ENCODE results near the gene C1orf141. TPM values are rescaled to one million over a fixed set of nuclear protein-coding genes. Genes with fewer than 3 reads are reported as not detected.

C1orf141 gene
- total RNA-seq, 2 experiments from 2014 or later: not detected

- no peak overlapping the region for H3K4me3 Mint-ChIP-seq
Observed at GRCh38 chr1:67043366-67043765, 91.4 kb downstream of the C1orf141 start.

More at GRCh38 chr1:67043366-67043765, 91.4 kb downstream of the C1orf141 start:
- DNase-seq: no peak
- Mint-ChIP-seq H3K4me1 (no peaks in the 10 kb centered on the region), H3K27ac (no peak overlapping the region), H3K36me3 (ENCODE audit: low read depth) (peaks cover 59% of the 10 kb centered on the region), H3K9me3 (no peaks in the 10 kb centered on the region), H3K27me3 (no peaks in the 10 kb centered on the region)
- ChIA-PET POLR2A (interaction anchor here (1.0 to 1.7 kb wide), 2 partner anchors 10 to 47 kb away, joined by 3 to 6 read pairs; partner anchors contain the start of gene SLC35D1), CTCF (no interaction called here)

Other genes with a start within 250 kb of the C1orf141 start
- 1 to 10 TPM; 1.4 to 2.7 TPM for gene DNAI4, start 210.1 kb downstream of the C1orf141 start, total RNA-seq
- 10 to 100 TPM; 61.7 to 62.0 TPM for gene MIER1, start 210.0 kb downstream of the C1orf141 start, total RNA-seq
- 10 to 100 TPM; 14.2 to 15.7 TPM for gene SLC35D1, start 80.8 kb downstream of the C1orf141 start, total RNA-seq
- 1 to 10 TPM; 4.2 to 5.0 TPM for gene IL23R, start 31.5 kb upstream of the C1orf141 start, total RNA-seq
- 10 to 100 TPM; 75.5 to 76.0 TPM for gene IL12RB2, start 172.9 kb upstream of the C1orf141 start, total RNA-seq

Data from activated CD4-positive, alpha-beta memory T cell treated with anti-CD3 and anti-CD28 coated beads, Interleukin-2, amount 10 ng/mL, durations not matched to agents 7 days and 5 days (primary cell).